Cardiac muscle cell (in vitro differentiated cells and primary cell): ENCODE data around the gene CD4. TPM values are rescaled to one million over a fixed set of nuclear protein-coding genes. Genes with fewer than 3 reads are reported as not detected.

Experiments
- DNase-seq, 2 donors: peaks; one replicate each; pipeline versions ENCODE4 v3.0.0 to v3.0.0-alpha.2; 2010 to 2017; ENCODE audit warnings: low read depth in 1 of 2, low spot score in 1 of 2
- H3K27ac ChIP-seq: fragments of 200-600 bp; sonication (generic); 2 replicates; pipeline ENCODE4 v1.5.1; 2016
- H3K27me3 ChIP-seq: fragments of 200-600 bp; sonication (generic); 2 replicates; pipeline ENCODE4 v1.6.0; 2016; ENCODE audit warnings: control low read depth
- H3K36me3 ChIP-seq: fragments of 200-600 bp; sonication (generic); 2 replicates; pipeline ENCODE4 v1.5.1; 2016; ENCODE audit warnings: control low read depth
- H3K4me1 ChIP-seq: fragments of 200-600 bp; sonication (generic); 2 replicates; pipeline ENCODE4 v1.8.1; 2017; ENCODE audit warnings: low read depth, mild to moderate bottlenecking, mixed run types
- H3K4me3 ChIP-seq: fragments of 200-600 bp; sonication (generic); 2 replicates; pipeline ENCODE4 v1.5.1; 2016; ENCODE audit warnings: mild to moderate bottlenecking
- H3K9me3 ChIP-seq: fragments of 200-600 bp; sonication (generic); 2 replicates; pipeline ENCODE4 v1.5.1; 2017; ENCODE audit warnings: low read depth, mild to moderate bottlenecking, control low read depth
- polyA plus RNA-seq: library from polyadenylated mRNA; unstranded; fragments of >200 nt; fragmentation: Nextera tagmentation; extraction: Ambion mirVana; gene quantifications from 2 replicates; pipeline ENCODE4 v1.2.1, GENCODE V29; 2016
- total RNA-seq: library from RNA; depleted of rRNA; stranded (reverse); fragments of >200 nt; gene quantifications from 2 replicates; pipeline ENCODE4 v1.2.3, GENCODE V29; 2016
- TF ChIP-seq, protein P1 (sequence below): IDR thresholded peaks from 2 replicates; pipeline ENCODE4 v1.5.1; 2012; ENCODE audit warnings: low read depth, mild to moderate bottlenecking, low read length

Gene CD4
- total and polyA plus RNA-seq, 2 experiments from 2014 or later, result 3.3 to 5.9 TPM

DNA sequence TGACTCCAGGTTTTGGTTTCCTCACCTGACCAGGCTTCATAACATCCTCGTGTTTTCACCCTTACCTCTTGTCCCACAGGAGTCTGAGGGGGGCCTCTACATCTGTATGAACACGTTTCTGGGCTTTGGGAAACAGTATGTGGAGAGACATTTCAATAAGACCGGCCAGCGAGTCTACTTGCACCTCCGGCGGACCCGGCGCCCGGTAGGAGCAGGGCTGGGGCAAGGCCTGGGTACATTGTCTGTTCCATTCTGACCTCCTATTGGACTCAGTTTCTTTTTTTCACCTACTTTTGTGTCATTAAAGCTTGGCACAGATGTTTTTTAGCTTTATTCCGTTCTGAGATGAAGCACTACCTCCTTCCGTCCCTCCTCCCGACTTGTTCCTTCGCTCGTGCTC is 66.0 kb downstream of the CD4 start:
- H3K9me3 ChIP-seq, result no peaks in the 10 kb centered on the region
- peaks cover 41% of the 10 kb centered on the region for H3K36me3 ChIP-seq
- no peaks in the 10 kb centered on the region for H3K27me3 ChIP-seq
- TF ChIP-seq, protein P1, sequence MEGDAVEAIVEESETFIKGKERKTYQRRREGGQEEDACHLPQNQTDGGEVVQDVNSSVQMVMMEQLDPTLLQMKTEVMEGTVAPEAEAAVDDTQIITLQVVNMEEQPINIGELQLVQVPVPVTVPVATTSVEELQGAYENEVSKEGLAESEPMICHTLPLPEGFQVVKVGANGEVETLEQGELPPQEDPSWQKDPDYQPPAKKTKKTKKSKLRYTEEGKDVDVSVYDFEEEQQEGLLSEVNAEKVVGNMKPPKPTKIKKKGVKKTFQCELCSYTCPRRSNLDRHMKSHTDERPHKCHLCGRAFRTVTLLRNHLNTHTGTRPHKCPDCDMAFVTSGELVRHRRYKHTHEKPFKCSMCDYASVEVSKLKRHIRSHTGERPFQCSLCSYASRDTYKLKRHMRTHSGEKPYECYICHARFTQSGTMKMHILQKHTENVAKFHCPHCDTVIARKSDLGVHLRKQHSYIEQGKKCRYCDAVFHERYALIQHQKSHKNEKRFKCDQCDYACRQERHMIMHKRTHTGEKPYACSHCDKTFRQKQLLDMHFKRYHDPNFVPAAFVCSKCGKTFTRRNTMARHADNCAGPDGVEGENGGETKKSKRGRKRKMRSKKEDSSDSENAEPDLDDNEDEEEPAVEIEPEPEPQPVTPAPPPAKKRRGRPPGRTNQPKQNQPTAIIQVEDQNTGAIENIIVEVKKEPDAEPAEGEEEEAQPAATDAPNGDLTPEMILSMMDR, result no peak
- H3K27ac ChIP-seq, result no peak overlapping the region
- no peak overlapping the region for H3K4me3 ChIP-seq
- H3K4me1 ChIP-seq, result no peaks in the 10 kb centered on the region
- no peak for DNase-seq

DNA sequence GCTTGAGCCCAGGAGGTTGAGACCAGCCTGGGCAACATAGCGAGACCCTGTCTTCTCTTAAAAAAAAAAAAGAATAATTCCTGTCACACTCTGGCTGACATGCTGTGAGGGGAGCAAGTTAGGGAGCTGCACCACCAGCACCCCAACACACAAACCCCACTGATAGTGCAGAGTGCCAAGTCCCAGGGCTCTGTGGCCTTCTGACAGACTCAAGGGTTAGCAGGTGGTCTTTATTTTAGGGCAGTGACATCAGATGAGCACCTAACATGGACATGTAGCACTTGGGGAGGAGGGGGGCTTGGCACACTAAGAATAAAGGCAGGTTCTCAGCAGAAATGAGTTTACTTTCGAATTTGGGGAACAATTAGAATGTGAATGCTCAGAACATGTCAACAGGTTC is 69.5 kb downstream of the CD4 start:
- no peak overlapping the region for H3K4me3 ChIP-seq
- TF ChIP-seq, protein P1, result no peak
- no peaks in the 10 kb centered on the region for H3K27me3 ChIP-seq
- H3K9me3 ChIP-seq, result no peaks in the 10 kb centered on the region
- H3K27ac ChIP-seq, result no peak overlapping the region
- peaks cover 66% of the 10 kb centered on the region for H3K36me3 ChIP-seq
- no peak for DNase-seq
- H3K4me1 ChIP-seq, result no peaks in the 10 kb centered on the region

DNA sequence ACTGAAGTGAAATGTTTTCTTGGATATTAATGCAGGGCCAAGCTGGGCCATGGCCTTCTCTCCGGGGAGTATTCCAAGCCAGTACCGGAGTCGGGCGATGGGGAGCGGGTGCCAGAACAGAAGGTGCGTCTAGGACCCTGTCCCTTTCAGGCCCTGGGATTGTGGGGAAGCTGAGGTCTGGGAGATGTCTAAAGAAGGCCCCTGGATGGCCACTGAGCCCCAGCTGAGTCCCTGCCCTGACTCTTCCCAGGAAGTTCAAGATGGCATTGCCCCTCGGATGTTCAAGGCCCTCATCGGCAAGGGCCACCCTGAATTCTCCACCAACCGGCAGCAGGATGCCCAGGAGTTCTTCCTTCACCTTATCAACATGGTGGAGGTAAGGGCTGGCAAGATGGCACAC is 70.8 kb downstream of the CD4 start:
- Histone ChIP-seq H3K4me3 (no peak overlapping the region), H3K36me3 (peaks cover 77% of the 10 kb centered on the region), H3K27ac (no peak overlapping the region), H3K27me3 (no peaks in the 10 kb centered on the region), H3K4me1 (no peaks in the 10 kb centered on the region), H3K9me3 (no peaks in the 10 kb centered on the region)
- DNase-seq, result no peak
- TF ChIP-seq, protein P1, result no peak

DNA sequence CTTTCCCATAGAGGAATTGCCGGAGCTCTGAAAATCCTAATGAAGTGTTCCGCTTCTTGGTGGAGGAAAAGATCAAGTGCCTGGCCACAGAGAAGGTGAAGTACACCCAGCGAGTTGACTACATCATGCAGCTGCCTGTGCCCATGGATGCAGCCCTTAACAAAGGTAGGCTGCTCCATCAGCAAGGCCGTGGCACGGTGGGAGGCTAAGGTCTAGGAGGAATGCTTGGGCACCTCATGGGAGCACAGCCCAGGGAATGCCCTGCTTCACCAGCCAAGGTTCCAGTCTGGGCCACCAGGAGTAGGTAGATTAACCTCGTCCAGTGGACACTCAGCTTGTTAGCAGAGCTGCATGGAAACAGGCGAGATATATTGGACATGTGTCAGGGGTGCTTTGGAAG is 71.6 kb downstream of the CD4 start:
- DNase-seq, result no peak
- Histone ChIP-seq H3K9me3 (no peaks in the 10 kb centered on the region), H3K4me3 (no peak overlapping the region), H3K27ac (no peak overlapping the region), H3K36me3 (peaks cover 76% of the 10 kb centered on the region), H3K27me3 (no peaks in the 10 kb centered on the region), H3K4me1 (no peaks in the 10 kb centered on the region)
- TF ChIP-seq, protein P1, result no peak

DNA sequence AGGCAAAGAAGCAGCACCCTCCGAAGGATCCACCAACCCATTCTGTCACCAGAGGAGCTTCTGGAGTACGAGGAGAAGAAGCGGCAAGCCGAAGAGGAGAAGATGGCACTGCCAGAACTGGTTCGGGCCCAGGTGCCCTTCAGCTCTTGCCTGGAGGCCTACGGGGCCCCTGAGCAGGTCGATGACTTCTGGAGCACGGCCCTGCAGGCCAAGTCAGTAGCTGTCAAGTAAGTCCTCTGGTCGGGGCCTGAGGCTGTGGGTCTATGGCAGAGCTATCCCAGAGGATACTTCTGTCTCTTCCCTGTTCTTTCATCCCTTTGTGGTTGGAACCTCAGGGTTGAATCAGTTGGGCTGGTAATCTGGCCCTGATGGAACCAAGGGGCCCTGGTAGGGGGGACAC is 72.1 kb downstream of the CD4 start:
- DNase-seq, result no peak
- Histone ChIP-seq H3K27me3 (no peaks in the 10 kb centered on the region), H3K36me3 (peaks cover 73% of the 10 kb centered on the region), H3K9me3 (no peaks in the 10 kb centered on the region), H3K4me3 (no peak overlapping the region), H3K4me1 (no peaks in the 10 kb centered on the region), H3K27ac (no peak overlapping the region)
- TF ChIP-seq, protein P1, result no peak

DNA sequence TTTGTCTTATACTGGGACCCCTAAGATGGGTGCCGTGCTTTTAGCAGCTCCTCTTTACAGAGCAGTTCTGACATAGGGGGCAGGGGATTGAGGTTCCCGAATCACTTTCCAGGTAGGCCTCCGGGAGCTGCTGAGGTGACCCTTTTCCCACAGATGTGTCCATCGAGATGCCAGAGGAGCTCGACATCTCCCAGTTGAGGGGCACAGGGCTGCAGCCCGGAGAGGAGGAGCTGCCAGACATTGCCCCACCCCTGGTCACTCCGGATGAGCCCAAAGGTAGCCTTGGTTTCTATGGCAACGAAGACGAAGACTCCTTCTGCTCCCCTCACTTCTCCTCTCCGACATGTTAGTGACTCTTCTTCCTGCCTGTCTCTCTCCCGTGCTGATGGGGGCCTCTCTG is 73.7 kb downstream of the CD4 start:
- Histone ChIP-seq H3K4me1 (no peaks in the 10 kb centered on the region), H3K36me3 (peaks cover 57% of the 10 kb centered on the region)
- TF ChIP-seq, protein P1, result no peak

More for the DNA sequence above, 73.7 kb downstream of the CD4 start:
- H3K9me3 ChIP-seq, result no peaks in the 10 kb centered on the region
- DNase-seq, result no peak
- H3K4me3 ChIP-seq, result no peak overlapping the region
- no peak overlapping the region for H3K27ac ChIP-seq
- H3K27me3 ChIP-seq, result no peaks in the 10 kb centered on the region
